Mucosa of stomach (tissue), 1 donor: ENCODE data around the gene SLC30A2.
"Not testable (repeated sequence)": the region's sequence is repeated elsewhere in the genome, so short reads cannot be mapped to it uniquely, and the experiment has no call there.

Experiments used
- H3K27me3 ChIP-seq: one replicate; pipeline ENCODE4 v1.7.0; 2013; ENCODE audit warnings: mild to moderate bottlenecking, low read length; ENCODE audit not compliant: control insufficient read depth, insufficient read depth
- H3K36me3 ChIP-seq: one replicate; pipeline ENCODE4 v1.7.0; 2013; ENCODE audit warnings: low read length; ENCODE audit not compliant: control insufficient read depth, insufficient read depth
- H3K4me1 ChIP-seq: one replicate; pipeline ENCODE4 v1.7.0; 2013; ENCODE audit warnings: mild to moderate bottlenecking, low read length; ENCODE audit not compliant: control insufficient read depth, insufficient read depth
- H3K4me3 ChIP-seq: one replicate; pipeline ENCODE4 v1.7.0; 2013; ENCODE audit warnings: low read length
- H3K9ac ChIP-seq: one replicate; pipeline ENCODE4 v1.7.0; 2013; ENCODE audit warnings: mild to moderate bottlenecking, low read length, moderate library complexity
- H3K9me3 ChIP-seq: one replicate; pipeline ENCODE4 v1.7.0; 2013; ENCODE audit warnings: mild to moderate bottlenecking, low read length, moderate library complexity; ENCODE audit not compliant: control insufficient read depth
- donor health status: Pancreatic carcinoma.

Gene SLC30A2, protein sequence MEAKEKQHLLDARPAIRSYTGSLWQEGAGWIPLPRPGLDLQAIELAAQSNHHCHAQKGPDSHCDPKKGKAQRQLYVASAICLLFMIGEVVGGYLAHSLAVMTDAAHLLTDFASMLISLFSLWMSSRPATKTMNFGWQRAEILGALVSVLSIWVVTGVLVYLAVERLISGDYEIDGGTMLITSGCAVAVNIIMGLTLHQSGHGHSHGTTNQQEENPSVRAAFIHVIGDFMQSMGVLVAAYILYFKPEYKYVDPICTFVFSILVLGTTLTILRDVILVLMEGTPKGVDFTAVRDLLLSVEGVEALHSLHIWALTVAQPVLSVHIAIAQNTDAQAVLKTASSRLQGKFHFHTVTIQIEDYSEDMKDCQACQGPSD

DNA sequence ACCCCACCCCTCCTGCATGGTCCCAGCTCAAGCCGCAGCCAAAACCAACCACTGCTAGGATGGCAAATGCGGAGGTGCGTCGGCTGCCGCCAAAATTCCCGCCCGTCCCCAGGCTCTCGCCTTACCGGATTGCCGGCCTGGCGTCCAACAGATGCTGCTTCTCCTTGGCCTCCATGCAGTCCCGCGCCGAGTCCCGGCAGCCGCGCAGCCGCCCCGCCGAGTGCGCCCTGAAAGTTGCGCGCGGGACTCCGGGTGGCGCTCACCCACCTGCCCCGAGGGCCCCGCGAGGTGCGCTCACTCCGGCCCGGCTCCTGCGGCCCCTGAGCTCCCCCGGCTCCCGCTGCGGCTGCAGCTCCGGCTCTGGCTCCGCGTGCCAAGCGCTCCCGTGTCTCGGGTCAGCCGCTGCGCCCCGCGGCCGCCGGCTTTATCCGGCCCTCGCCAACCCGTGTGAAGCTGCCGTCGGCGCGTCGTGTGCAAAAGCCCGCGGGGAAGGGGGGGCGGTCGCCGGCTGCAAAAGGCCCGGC, at the start of gene SLC30A2:
SLC30A2 (minus strand) TSS at position 397 of the 524 bp plus-strand sequence; CDS start at position 175, 222 bp downstream.
- Histone ChIP-seq H3K27me3 (peaks cover 77% of the 10 kb centered on the region), H3K9ac (no peak within 1 kb of the TSS), H3K4me3 (no peak within 1 kb of the TSS), H3K9me3 (no peaks in the 10 kb centered on the region), H3K36me3 (no peaks in the 10 kb centered on the region), H3K4me1 (peaks cover 5% of the 10 kb centered on the region)

DNA sequence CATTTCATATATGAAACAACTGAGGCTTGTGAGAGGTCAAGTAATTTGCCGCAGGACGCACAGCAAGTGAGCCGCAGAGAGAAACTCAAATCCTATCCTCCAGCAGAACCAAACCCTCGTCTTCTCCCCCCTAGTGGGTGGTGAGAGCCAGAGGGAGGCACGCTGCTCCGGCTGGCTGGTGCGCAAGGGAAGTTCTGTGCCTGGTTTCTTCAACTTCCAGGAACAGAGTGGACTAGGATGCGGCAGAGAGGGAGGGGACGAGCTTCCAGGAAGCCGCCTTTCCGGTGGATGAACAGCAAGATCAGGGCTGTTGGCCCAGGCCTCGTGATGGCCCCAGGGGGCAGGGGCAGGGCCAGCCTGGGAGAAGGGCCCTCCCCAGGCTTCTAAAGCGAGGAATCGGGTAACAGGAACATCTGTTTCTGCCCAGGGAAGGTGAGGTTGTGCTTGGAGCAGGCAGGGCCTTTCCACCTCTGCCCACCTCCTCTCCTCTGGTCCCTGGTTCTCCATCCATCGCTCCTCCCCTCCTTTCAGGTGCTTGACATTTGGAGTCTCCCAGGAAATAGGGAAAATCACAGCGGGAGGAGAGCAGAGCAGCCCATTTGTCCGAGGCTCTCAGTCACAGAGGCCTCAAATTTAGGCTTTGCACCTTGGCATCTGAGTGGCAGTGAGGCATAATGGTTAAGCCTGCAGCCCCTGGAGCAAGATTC, 48.9 kb upstream of the SLC30A2 start:
- peaks cover 7% of the 10 kb centered on the region for H3K4me1 ChIP-seq
- H3K9me3 ChIP-seq, result no peaks in the 10 kb centered on the region
- H3K36me3 ChIP-seq, result no peaks in the 10 kb centered on the region
- H3K9ac ChIP-seq, result no peak overlapping the region
- H3K27me3 ChIP-seq, result no peaks in the 10 kb centered on the region
- H3K4me3 ChIP-seq, result no peak overlapping the region

DNA sequence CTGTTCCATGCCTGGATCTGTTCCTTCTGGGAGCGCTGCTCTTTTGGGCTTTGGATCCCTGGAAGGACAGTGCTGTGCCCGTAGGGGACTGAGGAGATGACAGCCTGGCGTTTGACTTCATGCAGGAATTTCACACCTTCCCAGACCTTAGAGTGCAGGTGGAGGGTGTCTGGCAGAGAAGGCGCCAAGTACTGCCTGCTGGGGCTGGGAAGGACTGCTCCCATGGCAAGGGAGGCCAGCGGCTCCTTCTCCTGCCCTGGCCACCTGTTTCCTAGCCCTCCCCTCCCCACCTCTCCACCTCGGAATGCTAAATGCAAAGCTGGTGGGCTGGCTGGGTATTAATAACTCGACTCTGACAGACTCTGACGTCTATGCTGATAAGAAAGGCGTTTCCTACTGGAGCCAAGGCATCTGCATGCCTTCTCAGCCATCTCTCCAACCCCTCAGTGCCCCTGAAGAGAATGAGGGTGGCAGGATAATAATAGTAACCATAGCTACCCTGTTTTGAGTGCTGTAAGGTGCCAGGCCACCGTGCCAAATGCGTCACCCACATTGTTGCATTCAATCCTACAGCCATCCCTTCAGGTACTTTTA, 48.3 kb upstream of the SLC30A2 start:
- no peak overlapping the region for H3K4me3 ChIP-seq
- no peaks in the 10 kb centered on the region for H3K27me3 ChIP-seq
- H3K9me3 ChIP-seq, result no peaks in the 10 kb centered on the region
- H3K9ac ChIP-seq, result no peak overlapping the region
- no peaks in the 10 kb centered on the region for H3K36me3 ChIP-seq
- H3K4me1 ChIP-seq, result peaks cover 7% of the 10 kb centered on the region

DNA sequence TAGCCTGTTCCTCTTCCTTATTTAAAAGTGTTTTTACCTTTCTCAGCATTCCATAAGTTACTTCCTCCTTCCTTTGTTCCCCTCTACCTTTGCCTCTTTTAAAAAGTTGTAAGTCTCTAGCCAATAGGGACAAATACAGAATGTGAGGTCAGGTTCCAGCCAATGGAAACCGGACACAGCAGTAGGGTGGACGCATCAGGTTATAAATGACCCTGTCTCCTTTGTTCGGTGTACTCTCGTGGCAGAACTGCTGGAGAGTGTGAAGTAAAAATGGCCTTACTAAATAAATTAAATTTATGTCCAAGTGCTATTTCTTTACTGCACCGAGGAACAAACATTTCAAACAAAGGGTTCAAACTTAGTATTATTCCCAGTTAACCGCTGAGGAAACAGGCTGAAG, 47.7 kb upstream of the SLC30A2 start:
- not testable (repeated sequence) for H3K27me3 ChIP-seq, H3K4me3 ChIP-seq, H3K9ac ChIP-seq

DNA sequence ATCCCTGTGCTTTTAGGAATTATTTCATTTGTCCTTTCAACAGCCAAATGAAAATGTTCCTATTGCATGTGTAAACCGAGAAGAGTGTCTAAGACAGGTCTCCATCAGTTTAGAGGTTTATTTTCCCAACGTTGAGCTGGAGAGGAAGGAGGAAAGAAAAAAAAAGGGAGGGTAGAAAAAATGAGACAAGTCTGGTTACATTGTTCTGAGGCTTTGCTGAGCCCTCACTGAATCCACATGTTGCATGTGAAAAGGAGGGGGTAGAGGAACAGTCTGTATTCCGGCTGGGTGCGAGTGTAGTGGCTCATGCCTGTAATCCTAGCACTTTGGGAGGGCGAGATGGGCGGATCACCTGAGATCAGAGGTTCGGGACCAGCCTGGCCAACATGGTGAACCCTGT, 46.5 kb upstream of the SLC30A2 start:
- Histone ChIP-seq H3K36me3 (no peaks in the 10 kb centered on the region), H3K4me1 (peaks cover 7% of the 10 kb centered on the region), H3K4me3 (no peak overlapping the region), H3K9ac (no peak overlapping the region), H3K27me3 (no peaks in the 10 kb centered on the region), H3K9me3 (no peaks in the 10 kb centered on the region)

More for the DNA sequence above, 47.7 kb upstream of the SLC30A2 start:
- not testable (repeated sequence) for H3K9me3 ChIP-seq, H3K36me3 ChIP-seq, H3K4me1 ChIP-seq

DNA sequence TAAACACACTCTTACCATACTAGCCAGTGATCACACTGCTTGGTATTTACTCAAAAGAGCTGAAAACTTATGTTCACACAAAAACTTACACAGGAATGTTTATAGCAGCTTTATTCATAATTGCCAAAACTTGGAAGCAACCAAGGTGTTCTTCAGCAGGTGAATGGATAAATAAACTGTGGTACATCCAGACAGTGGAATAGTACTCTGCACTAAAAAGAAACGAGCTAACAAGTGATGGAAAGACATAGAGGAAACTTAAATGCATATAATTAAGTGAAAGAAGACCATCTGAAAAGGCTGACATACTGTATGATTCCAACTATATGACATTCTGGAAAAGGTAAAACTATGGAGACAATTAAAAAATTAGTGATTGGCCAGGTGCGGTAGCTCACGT, 45.0 kb upstream of the SLC30A2 start:
- Histone ChIP-seq H3K4me3 (no peak overlapping the region), H3K9me3 (no peaks in the 10 kb centered on the region), H3K27me3 (no peaks in the 10 kb centered on the region), H3K4me1 (peaks cover 7% of the 10 kb centered on the region), H3K9ac (no peak overlapping the region), H3K36me3 (no peaks in the 10 kb centered on the region)

DNA sequence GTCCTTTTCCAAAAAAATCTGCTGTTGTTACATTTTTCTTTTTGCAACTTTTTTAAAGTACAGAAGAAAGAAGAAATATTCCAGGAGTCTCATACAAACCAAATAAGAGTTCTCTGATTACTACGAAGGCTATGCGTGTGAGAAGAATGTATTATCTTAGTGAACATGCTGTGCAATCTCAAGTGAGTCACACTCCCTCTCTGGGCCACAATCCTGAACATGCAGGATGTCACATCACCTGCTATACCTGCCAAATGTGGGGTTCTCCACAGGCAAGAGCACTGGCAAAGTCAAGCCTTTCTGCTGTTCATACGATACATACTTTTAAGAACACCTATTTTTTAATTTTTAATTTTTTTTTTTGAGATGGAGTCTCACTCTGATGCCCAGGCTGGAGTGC, 43.2 kb upstream of the SLC30A2 start:
- no peaks in the 10 kb centered on the region for H3K27me3 ChIP-seq
- no peaks in the 10 kb centered on the region for H3K36me3 ChIP-seq
- H3K9me3 ChIP-seq, result no peaks in the 10 kb centered on the region
- no peak overlapping the region for H3K4me3 ChIP-seq
- H3K9ac ChIP-seq, result no peak overlapping the region
- peaks cover 5% of the 10 kb centered on the region for H3K4me1 ChIP-seq

DNA sequence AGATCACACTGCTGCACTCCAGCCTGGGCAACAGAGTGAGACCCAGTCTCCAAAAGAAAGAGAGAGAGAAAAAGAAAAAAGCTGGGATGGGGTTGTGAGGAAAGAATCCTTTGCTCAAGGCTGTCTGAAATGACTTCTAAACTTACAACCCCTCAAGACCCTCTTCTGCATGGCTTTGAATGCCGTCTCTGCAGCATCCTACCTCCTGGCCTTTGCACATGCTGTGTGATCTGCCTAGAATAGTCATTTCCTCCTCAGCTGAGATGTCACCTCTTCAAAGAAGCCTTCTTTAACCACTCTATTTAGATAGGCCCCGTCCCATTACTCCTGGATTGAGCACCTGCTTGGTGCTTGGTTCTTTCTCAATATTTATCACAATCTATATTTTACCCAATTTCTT, 38.9 kb upstream of the SLC30A2 start:
- Histone ChIP-seq H3K9ac (no peak overlapping the region), H3K27me3 (no peaks in the 10 kb centered on the region), H3K9me3 (no peaks in the 10 kb centered on the region), H3K36me3 (no peaks in the 10 kb centered on the region), H3K4me1 (no peaks in the 10 kb centered on the region), H3K4me3 (no peak overlapping the region)

DNA sequence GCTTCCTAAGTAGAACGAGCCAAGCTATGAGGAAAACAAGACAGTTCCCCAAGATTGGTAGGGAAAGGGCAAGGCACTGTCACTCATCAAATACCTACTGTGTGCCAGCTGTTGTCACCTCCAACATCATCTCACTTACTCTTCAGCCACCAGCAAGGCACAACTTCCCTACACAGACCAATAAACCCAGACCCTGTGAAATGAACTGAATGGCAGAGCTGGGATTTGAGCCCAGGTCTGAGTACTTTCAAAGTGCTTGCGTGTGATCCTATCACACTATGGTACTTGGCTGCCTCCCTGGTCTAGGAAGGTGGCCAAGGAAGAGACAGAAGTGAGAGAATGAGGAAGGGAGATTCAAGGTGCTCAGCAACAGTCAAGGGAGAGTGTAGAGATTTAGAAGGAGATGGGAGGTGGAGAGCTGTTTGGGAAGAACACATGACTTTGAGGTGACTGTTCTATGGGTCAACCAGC, 38.2 kb upstream of the SLC30A2 start:
- no peak overlapping the region for H3K9ac ChIP-seq

DNA sequence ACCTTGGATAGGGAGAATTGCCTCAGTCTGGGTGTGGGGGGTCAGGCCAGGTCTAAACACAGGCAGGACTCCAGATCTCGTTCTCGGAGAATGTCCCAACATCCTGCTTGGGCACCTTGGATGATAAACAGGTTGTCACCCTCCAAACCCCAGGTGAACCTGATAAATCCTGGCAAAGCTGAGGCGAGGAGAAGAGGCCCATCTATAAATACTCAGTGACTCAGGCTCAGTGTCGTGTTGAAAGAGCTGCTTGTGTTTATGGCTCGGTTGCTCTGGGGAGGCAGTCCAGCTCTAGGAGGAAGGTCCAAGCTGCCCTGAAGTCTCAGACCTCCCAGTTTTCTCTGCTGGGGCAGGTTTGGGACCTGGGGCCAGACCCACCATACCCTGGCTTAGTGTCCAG, 37.3 kb upstream of the SLC30A2 start:
- Histone ChIP-seq H3K4me3 (no peak overlapping the region), H3K36me3 (no peaks in the 10 kb centered on the region), H3K9me3 (no peaks in the 10 kb centered on the region), H3K4me1 (peaks cover 13% of the 10 kb centered on the region), H3K27me3 (no peaks in the 10 kb centered on the region), H3K9ac (no peak overlapping the region)

More for the DNA sequence above, 38.2 kb upstream of the SLC30A2 start:
- Histone ChIP-seq H3K27me3 (no peaks in the 10 kb centered on the region), H3K4me1 (peaks cover 3% of the 10 kb centered on the region), H3K36me3 (no peaks in the 10 kb centered on the region), H3K9me3 (no peaks in the 10 kb centered on the region), H3K4me3 (no peak overlapping the region)

DNA sequence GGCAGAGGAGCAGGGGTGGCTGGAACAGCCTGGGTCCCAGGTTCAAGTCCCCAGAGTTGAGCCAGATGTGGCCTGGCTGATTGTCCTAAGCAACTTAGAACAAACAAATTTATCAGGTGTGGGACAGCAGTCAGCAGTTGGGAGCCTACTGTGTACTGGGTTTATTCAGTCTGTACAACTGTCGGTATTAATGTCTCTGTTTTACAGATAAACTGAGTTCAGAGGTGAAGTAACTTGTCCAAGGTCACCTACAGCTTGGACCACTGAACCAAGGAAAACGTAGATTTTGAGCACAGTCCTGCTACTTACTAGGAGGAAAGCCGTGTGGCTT, 36.1 kb upstream of the SLC30A2 start:
- Histone ChIP-seq H3K9ac (no peak overlapping the region), H3K27me3 (no peaks in the 10 kb centered on the region), H3K9me3 (no peaks in the 10 kb centered on the region), H3K4me1 (peaks cover 15% of the 10 kb centered on the region), H3K4me3 (no peak overlapping the region), H3K36me3 (no peaks in the 10 kb centered on the region)
